H54 (cell line): Measurements from ENCODE around the gene CGB5.
"Not testable (repeated sequence)": the region's sequence is repeated elsewhere in the genome, so short reads cannot be mapped to it uniquely, and the experiment has no call there.

Source experiments
- DNase-seq: peaks from one replicate; pipeline ENCODE4 v3.0.0; 2011; ENCODE audit warnings: low spot score, mixed read lengths; ENCODE audit not compliant: insufficient read length
- FAIRE-seq: peaks from 3 replicates; lab custom pipeline; 2011; peaks lifted over from hg19 to GRCh38; lab: Jason Lieb, UNC
- POLR2A ChIP-seq: IDR thresholded peaks from 2 replicates; pipeline ENCODE4 v1.6.1; 2011; ENCODE audit warnings: low read depth, mild to moderate bottlenecking, low read length

CGB5 gene

GRCh38 chr19:49043548-49043947 is at the start of gene CGB5:
TSS of gene CGB5 (plus strand) at chr19:49043848. CDS start at chr19:49044210, 362 bp downstream.
- DNase-seq, FAIRE-seq: not testable (repeated sequence)

DNA sequence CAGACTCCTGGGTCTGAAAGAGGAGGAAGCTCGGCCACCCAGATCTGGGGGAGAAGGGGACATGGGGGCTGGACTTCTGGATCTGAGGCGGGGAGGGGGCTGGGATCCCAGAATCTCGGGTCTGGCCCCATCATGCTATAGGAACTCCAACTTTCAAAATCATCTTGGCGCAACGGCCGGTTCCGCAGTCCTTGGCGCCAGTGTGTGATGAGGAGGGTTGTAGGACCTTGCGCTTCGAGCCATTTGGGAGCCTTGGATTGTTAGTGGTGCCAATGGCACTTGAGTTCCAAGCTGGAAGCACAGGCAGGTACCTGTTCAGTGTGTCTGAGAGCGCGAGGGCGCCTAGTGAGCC is 49.6 kb upstream of the CGB5 start:
- no peak for DNase-seq
- FAIRE-seq = no peak
- no peak for TF ChIP-seq POLR2A

GRCh38 chr19:48997972-48998371 is 45.7 kb upstream of the CGB5 start:
- DNase-seq (no peak), FAIRE-seq (no peak)
- TF ChIP-seq POLR2A = no peak

- FAIRE-seq = no peak
- TF ChIP-seq POLR2A = no peak
- no peak for DNase-seq
Measured at GRCh38 chr19:48999481-49000325, 43.9 kb upstream of the CGB5 start.

DNA sequence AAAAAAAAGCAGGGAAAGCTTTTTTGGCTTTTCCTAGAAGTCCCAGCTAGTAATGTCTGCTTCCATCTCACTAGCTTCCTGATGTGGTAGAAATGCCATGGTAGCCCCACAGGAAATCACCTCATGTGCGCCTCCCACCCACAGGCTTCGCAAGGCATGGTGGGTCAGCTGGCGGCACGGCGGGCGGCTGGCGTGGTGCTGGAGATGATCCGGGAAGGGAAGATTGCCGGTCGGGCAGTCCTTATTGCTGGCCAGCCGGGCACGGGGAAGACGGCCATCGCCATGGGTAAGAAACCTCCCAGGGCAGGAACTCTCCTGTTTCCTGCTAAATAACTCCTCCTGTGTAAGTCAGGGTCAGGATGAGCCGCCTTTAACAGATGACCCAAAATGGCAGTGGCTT is 39.5 kb upstream of the CGB5 start:
- TF ChIP-seq POLR2A = no peak
- FAIRE-seq = no peak
- DNase-seq = no peak

- TF ChIP-seq POLR2A = no peak
- DNase-seq = no peak
- FAIRE-seq = no peak
Measured at GRCh38 chr19:49004964-49005614, 38.6 kb upstream of the CGB5 start.

DNA sequence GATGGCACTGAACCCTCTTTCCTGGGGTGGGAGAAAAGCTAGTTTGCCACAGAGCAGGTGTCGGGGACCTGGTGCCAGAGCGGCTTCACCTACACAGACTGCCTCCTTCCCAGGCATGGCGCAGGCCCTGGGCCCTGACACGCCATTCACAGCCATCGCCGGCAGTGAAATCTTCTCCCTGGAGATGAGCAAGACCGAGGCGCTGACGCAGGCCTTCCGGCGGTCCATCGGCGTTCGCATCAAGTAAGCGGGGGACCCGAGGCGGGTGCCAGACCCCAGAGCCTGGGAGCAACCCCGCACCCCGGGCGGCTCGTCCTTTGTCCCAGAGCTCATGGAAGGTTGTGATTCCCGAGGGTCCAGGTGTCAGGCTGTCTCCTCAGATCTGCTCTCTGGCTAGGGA is 36.7 kb upstream of the CGB5 start:
- no peak for DNase-seq
- no peak for TF ChIP-seq POLR2A
- no peak for FAIRE-seq

DNA sequence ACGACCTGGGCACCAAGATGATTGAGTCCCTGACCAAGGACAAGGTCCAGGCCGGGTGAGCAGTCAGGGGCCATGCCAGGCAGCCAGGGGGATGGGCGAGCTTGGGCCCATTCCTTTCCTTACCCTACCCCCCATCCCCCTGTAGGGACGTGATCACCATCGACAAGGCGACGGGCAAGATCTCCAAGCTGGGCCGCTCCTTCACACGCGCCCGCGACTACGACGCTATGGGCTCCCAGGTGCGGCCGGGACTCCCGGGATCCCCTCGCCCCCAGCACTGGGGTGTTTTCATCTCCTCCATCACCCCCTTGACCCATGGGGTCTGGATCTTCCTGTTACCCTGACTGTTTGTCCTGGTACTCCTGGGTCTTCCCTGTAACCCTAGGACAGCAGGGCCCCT is 33.8 kb upstream of the CGB5 start:
- DNase-seq (no peak), FAIRE-seq (no peak)
- no peak for TF ChIP-seq POLR2A

GRCh38 chr19:49010453-49010852 is 33.2 kb upstream of the CGB5 start:
- no peak for TF ChIP-seq POLR2A
- FAIRE-seq (no peak), DNase-seq (no peak)

- TF ChIP-seq POLR2A = no peak
- FAIRE-seq = no peak
- DNase-seq = no peak
Measured at GRCh38 chr19:49011194-49011593, 32.5 kb upstream of the CGB5 start.

DNA sequence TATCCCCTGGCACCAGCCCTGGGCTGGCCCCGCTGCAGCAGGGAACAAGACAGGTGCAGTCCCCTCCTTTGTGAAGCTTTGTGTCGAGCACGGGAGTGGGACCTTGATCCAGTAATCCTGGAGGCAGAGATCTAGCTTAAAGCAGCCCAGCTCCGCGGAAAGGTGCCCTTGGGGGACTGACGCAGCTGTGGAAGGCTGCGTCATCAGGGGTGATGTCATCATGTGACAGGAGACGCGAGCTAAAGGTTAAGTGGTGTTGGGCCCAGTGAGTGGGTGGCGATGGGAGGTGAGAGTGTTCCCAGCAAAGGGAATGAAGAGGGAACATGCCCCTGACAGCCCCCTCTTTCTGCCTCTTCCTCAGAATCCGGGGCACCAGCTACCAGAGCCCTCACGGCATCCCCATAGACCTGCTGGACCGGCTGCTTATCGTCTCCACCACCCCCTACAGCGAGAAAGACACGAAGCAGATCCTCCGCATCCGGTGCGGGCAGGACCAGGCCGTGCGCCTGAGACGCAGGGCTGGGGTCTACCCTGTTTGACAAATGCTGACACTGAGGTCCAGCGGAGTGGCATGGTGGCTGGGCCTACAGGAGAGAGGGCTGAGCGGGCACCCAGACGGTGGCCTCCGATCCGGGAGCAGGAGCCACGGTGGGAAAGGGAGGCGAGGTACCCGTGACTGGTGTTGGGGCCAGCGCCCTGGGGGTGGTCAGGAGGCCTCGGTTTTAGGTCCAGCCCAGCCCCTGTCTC is 29.4 kb upstream of the CGB5 start:
- TF ChIP-seq POLR2A = no peak
- FAIRE-seq (no peak), DNase-seq (no peak)

GRCh38 chr19:49014870-49015255 is 28.8 kb upstream of the CGB5 start:
- FAIRE-seq (no peak), DNase-seq (no peak)
- no peak for TF ChIP-seq POLR2A

DNA sequence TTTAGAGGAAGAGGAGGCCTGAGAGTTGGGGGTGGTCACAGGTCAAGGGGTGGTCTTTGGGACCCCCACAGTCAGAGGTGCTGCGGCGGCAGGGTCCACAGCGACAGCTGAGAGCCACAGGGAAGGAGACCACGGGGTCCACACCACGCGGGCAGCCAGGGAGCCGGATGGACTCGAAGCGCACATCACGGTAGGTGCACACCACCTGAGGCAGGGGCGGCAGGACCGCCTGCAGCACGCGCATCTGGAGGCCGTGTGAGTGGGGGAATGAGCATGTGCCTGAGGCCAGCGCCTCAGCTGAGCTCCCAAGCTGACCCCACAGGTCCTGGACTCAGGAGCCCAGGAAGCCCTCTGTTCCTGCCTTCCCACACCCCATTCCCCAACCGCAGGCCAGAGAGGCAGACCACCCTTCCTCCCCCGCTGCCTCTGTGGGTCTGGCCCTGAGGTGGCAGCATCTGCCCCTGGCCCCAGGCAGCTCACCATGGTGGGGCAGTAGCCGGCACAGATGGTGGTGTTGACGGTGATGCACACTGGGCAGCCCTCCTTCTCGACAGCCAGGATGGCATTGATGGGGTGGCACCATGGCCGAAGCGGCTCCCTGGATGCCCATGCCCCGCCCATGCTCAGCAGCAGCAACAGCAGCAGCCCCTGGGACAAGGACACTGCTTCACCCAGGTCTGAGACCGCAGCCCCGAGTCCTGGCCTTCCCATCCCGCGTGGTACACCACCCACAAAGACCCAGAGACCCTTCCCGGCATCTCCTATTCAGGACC is 27.4 kb upstream of the CGB5 start:
- FAIRE-seq = no peak
- no peak for TF ChIP-seq POLR2A
- no peak for DNase-seq

DNA sequence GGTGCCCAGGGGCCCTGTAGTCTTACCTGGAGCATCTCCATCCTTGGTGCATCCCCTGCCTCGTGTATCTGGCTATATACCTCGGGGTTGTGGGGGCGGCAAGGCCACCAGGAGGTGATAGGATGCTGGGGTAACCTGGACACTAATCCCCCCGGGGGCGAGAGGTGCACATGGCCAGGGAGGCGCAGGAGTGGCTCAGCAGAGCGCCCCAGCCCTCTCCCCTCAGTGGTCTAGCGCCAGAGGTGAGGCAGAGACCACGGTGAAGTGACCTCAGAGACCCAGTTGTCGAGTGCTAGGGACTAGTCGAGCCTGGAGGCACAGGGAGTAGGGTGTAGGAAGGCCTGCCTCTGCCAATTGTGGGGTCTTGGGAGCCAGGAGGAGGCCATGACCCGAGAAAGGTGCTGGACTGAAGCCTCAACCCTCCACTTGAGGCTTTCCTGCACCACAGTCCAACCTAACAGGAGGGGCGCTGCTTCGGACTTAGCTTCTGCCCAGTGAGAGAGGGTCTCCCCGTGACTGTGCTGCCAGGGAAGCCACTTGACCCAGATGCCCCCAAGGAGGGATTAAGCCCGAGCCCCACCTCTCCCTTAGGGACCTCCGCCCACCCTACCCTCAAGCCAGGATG is 26.5 kb upstream of the CGB5 start, which contains the start of gene LHB:
TSS of gene LHB (minus strand) at position 51 of the 625 bp plus-strand sequence. CDS start at position 41, 10 bp downstream.
- DNase-seq (no peak), FAIRE-seq (no peak)
- no peak for TF ChIP-seq POLR2A
